ENCODE data around the gene CXCL3.

CXCL3 gene

DNA sequence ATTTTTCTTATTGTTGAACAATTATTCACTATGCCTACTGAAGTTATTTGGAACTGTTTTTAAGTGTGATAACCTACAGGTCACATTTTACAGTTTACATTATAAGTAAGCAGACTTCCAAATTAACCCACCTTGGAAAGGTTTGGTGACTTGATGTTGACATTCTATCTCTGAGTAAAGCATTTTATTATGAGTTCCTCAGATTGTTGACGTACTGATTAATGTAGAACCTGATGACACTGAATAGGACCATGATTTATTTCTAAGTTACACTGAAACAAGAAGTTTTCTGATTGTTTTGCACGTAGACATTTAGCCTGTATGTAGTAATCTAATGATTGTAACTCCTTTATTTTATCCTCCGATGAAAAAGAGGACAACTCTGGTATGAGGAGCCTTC, 17.0 kb upstream of the CXCL3 start:
- no peak for DNase-seq (ENCODE audit: low read depth)

DNA sequence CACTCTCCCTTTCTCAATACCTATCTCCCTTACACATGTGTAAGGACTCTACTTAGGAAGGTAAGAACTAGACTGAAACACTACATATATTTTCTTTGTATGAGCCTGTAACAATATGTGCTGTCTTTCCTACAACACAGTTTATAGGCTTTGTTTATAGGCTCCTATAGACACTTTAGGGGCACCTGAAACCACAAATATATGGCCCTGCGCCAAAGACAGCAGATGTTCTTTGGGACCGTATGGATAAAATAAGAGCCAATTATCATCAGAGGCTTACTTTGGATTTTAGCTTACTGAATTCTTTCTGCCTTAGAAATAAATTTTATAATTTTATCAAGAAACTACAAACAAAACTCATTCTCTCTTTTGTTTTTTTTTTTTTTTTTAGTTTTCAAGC, 16.6 kb upstream of the CXCL3 start:
- no peak for DNase-seq (ENCODE audit: low read depth)

DNA sequence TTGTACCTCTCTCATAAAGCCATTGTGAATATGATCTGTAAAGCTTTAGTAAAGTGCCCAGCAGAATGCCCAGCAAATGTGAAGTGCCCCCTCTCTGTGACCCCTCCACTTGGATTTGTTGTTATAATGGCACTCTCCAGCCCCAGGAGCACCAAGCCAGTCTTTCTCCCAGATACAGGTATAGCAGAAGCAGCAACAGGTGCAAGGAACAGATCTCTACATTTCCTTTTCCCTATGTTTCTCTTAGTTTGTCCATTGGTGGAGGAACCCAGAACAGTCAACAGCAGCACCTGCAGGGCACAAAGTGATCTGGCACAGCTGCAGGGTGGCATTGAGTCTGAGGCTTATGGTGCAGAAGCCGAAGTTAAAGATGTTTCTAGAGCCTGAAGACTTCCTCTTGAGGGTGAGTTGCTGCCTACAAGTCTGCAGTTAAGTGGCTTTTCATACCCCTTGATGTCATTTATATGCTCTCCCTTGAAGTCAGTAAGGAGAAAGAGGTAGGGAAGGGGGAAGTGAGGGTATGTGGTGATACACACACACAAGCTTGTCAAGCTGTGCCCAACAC, 16.1 kb upstream of the CXCL3 start:
- DNase-seq (ENCODE audit: low read depth): no peak

DNA sequence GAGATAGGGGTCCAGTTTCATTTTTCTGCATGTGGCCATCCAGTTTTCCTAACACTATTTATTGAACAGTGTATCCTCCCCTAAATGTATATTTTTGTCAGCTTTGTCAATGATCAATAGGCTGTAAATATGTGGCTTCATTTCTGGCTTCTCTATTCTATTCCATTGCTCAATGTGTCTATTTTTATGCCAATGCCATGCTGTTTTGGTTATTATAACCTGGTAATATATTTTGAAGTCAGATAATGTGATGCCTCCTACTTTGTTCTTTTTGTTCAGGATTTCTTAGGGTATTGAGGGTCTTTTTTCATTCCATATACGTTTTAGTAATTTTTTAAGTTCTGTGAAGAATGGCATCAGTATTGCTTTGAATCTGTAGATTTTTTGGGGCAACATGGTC, 8.7 kb upstream of the CXCL3 start:
- no peak for DNase-seq (ENCODE audit: low read depth)

DNA sequence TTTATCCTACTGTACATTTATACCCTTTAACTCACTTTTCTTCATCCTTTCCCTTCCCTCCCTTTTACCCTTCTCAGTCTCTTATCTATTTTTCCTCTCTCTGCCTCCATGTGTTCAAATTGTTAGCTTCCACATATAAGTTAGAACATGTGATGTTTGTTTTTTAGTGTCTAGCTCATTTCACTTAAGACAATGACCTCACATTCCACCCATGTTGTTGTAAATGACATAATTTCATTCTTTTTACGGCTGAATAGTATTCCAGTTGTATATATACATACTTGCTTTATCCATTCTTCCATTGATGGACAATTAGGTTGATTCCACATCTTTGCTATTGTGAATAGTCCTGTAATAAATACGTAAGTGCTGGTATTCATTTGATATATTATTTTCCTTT, 7.3 kb upstream of the CXCL3 start:
- DNase-seq (ENCODE audit: low read depth): no peak

DNA sequence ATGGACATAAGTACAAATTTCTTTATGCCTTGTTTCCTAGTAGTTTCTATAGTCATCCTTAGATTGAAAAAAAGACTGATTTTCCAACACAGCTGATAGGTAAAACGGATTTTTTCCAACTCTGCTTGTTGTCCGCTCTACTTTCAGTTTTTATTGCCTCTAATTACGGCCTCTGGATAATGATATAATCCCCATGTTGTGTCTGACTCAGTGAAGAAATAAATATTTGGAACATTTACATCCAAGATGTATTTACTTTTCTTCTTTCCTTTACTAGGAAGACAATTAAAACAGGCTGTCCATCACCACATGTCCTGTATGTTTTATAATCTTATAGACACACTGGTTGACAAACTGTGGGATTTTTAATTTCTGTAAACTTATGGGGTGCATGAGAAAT, 6.8 kb upstream of the CXCL3 start:
- no peak for DNase-seq (ENCODE audit: low read depth)

DNA sequence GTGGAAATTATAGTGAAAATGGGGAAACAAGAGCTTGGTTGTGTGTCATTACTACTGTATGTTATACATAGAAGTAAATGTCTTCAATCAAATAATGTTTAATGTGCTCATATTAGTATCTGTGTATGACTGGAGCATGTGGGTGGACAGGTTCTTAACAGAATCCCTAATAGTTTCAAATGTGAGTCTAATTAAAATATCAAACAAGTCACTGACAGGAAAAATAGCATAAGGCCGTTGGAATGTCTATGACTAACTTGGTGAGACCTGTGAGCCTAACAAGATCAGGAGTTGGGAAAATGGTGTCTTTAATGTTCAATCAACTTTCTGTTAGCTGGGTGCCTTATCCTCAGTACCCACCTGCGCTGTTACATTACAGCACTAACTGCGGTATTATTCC, 6.2 kb upstream of the CXCL3 start:
- DNase-seq (ENCODE audit: low read depth): peak; percentile 84

DNA sequence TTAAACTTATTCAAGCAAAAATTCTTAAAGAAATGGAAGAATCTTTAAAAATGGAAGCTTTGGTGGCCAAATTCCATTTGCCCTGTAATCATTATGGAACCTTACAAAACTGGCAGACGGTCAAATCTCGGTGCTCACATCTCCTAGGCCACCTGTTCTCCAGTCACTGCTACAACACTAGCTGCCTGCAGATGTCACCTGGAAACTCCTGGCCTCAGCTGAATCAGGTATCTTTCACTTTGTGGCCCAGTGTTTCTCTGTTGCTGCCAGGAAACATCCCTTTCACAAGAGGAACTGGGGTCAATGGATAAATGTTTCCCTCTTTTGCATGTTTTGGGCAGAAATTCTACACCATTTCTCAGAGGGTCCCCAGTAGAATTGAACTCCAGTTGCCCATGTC, 4.2 kb upstream of the CXCL3 start:
- no peak for DNase-seq (ENCODE audit: low read depth)

DNA sequence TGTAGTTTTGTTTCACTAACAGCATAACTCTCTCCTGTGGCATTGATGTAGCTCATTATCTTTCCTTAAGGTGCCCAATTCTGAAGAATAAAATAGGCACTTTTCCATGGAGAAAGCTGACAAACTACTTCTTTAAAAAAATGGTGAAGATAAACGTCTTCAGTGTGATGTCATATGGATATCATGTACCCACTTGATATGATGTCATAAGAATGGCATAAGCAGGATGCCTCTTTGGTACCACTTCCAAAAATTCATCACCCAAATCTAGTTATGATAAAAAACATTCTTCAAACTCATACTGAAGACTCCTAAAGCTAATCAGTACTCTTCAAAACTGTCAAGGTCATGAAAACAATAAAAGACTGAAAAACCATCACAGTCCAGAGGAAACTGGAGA, 2.9 kb upstream of the CXCL3 start:
- no peak for DNase-seq (ENCODE audit: low read depth)

DNA sequence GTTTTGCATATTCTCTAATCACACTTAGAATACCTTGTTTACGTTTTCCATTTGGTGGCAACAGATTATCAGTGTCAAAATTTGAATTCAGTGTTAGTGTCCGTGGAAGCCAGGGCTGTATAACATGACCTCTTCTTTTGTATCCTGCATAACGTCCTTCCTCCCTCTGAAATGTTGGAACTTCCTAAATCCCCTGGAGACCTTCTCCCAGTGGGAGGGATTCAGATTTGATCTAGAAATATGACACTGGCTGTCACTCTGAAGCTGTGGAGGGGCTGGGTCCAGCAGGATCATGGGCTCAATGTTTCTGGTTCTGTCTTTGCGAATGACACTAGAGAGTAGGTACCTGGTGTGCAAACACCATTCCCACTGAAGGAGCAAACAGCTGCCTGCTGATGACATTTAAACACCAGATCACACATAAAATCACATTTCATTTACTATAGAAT, 850 bp upstream of the CXCL3 start:
- no peak for DNase-seq (ENCODE audit: low read depth)

DNA sequence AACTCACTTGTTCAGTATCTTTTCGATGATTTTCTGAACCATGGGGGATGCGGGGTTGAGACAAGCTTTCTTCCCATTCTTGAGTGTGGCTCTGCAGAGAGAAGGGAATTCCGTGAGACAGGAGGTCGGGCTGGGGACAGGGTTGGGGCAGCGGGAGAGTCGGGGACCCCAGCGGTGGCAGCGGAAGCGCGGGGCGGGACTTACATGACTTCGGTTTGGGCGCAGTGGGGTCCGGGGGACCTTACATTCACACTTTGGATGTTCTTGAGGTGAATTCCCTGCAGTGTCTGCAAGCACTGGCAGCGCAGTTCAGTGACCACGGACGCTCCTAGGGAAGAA, 434 bp downstream of the CXCL3 start:
- DNase-seq (ENCODE audit: low read depth): peak; percentile 26

DNA sequence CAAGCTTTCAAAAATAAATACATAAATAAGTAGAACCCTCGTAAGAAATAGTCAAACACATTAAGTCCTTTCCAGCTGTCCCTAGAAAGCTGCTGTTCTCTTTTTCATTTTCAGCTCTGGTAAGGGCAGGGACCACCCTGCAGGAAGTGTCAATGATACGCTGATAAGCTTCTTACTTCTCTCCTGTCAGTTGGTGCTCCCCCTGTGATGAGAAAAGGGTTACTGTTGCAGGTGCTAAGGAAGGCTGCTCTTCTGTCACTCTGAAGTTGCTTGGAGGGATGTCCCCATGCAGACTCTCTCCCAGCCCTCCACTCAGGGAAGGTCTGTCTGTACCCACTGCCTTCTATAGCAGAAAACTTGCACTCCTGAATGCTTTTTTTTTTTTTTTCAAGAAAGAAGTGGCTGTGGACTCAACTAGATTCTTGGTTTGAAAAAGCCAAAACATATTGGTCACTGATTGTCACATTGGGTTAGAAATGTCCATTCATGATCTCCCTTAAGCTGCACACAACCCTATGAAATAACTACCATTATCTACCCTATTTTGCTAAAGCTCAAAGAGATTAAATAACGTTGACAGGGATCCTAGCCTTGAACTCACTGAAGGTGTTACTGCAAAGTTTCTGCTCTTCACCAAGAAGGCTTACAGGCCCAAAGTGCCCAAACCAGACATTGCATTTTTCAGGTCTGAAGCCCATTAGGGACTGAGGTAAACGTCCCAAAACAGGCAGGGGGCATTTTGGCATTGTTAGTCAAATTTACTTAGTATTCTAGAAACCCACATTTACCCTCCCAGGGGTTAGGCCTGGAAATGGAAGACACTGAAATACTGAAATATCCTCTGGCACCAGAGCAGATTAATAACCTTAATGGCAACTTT, 1.2 kb downstream of the CXCL3 start:
- peak; percentile 29 for DNase-seq (ENCODE audit: low read depth)

DNA sequence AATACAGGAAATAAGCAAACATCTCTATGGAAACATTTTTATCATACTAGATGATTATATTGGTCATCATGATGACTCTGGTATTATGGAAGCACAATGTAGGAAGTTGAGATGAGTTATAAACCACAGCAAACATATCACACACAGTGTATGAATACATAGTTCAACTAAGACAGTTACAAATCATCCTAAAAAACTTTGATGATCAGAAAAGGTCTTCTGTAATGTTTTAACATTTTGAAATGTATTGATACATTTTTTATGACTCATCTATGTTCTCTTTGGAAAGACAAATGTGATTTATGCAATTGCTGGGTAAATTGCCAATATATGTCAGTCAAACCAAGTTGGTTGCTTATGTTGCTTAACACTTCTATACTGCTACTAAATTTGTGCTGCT, 4.8 kb downstream of the CXCL3 start:
- peak; percentile 88 for DNase-seq (ENCODE audit: low read depth)

DNA sequence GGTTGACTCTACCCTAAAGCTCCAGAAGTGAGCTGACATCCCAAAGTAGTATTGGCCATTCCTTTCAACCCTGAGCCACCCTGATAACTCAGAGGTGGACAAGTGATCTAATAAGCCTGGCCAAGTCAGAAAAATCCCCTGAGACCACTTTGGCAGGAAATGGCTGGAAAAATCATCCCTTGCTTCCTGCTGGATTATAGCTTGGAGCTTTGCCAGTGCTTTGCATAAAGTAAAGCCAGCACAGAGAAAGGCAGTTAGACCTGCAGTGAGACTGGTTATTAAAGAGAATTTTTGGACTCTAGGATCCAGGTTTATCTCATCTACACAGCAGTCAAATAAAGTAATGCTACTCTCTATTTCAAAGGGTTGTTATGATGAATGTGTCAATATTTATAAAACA, 6.4 kb downstream of the CXCL3 start:
- peak; percentile 70 for DNase-seq (ENCODE audit: low read depth)

DNA sequence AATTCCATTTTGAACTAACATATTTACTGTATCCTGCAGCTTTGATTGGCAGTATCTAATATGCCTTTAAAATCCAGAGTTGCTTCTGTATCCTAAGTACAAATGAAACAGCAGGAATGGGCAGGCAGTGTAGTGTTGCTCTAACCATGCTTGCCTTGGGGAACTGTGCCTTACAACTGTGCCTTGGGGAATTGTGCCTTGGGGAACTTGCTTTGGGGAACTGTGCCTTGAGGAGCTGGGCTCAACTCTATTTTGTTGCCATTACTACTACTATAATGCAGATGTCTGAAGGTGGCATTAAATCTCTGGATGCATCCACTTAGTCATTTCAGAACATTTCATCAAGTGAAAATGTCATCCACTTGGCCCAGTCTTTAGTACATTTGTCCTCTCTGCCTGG, 6.9 kb downstream of the CXCL3 start:
- no peak for DNase-seq (ENCODE audit: low read depth)

DNA sequence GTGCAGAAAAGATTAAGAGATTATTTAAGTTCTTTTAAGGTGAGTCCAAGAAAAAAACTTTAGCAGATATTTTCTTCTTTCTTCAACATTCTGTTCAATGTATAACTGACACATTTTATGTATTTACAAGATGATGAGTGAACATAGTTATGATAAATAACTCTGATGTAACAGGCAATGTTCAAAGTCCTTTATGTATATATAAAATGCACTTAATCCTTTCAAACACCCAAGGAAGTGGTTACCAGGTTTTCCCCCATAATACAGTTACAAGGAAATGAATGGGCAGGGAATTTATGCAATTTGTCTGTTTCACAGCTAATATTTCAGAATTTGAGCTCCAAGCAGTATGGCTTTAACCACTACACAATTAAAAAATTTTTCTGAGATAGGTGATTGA, 8.2 kb downstream of the CXCL3 start:
- no peak for DNase-seq (ENCODE audit: low read depth)

DNA sequence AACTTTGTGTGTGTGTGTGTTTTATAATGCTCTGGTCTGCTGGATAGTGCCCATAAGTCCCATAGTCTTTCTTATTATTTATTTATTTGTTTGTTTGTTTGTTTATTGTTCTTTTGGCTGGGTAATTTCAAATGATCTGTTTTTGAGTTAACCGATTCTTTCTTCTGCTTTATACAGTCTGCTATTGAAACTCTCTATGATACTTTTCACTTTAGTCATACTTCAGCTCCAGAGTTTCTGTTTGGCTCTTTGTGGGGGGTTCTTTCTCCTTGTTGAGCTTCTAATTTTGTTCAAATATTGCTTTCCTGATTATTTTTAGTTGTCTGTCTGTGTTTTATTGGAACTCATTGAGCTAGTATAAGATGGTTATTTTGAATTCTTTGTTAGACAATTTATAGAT, 10.0 kb downstream of the CXCL3 start:
- DNase-seq (ENCODE audit: low read depth): no peak

DNA sequence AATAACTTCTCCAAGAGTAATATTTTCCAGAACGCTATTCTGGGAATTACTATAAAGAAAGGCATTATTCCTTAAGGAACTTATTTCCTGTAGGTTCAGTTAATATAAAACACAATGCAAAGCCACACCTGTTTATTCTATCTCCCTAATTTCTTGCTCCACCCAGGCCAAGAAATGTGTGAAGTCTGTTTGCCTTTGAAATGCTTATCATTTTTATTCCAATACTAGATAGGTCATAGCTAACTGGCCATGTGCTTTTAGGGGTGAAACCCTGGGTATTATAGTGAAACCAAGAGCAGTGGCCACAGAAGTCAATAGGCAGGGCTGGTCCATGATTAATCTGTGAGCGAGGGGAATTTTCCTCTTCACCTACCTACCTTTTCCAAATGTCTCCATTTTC, 14.8 kb downstream of the CXCL3 start:
- DNase-seq (ENCODE audit: low read depth): no peak

DNA sequence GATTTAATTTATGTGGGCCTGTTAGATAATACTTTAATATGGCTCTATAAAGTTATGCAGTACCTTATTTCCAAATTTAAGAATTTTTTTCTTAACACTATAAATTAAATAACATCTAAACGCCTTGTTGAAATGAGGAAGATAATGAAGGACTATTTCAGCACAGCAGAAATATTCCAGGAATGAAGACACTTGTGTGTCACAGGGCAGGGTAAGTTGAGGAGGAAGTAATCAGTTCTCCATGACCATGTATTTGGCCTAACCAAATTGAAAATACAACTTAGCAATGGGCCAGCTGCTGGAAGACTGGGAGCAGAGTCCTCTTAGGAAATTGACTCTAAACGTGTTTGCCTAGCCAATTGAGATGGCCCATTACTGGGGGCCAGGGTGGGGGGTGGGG, 16.9 kb downstream of the CXCL3 start:
- DNase-seq (ENCODE audit: low read depth): no peak

DNA sequence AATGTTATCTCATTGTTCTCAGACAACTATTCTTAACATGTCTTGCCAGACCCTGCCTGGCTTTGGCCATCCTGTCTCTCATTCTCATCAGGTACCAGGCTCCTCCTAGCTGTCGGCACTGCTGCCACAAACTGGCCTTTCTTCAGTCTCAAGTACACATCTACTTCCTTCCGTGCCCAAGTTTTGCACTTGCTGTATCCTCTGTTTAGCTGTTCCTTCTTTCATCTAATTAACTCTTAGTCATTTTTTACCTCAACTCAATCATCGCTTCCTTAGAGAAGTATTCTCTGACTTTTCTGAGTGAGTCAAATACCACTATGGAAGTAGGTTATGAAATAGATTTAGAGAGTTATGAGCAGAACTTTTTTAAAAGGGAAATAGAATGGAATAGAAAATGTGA, 19.7 kb downstream of the CXCL3 start:
- DNase-seq (ENCODE audit: low read depth): peak; percentile 42

DNA sequence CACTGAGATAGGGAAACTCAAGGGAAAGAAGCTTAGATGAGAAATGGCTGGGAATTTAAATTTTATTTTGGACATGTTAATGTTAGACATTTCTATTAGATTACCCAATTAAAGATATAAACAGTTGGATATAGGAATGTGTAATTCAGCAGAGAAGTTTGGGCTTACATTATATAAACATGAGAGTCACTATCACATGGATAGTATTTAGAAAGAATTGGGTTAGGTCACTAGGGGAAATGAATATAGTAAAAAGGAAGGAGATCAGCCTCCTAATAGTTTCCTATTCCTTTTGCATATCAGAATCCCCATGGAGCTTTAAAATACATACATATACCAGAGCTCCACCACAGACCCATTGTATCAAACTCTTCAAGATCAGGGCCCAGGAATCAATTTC, 20.4 kb downstream of the CXCL3 start:
- DNase-seq (ENCODE audit: low read depth): peak; percentile 35

DNA sequence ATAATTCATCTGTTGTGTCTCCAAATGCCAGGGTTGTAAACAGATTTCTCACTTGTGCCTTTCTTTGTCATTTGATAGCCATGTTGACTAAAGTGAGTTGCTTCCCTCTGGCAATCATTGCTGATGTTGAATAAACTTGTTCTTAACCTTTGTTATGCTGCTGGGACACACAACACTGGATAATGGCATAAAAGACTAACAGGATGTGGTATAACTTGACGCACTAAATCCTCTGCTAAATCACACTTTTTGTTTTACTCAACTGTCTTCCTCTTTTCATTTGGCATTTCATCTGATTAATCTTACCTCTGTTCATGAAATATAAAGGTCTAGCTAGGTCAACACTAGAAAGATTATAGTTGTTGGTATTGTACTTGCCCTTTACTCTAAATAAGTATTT, 22.4 kb downstream of the CXCL3 start:
- DNase-seq (ENCODE audit: low read depth): peak; percentile 77

DNA sequence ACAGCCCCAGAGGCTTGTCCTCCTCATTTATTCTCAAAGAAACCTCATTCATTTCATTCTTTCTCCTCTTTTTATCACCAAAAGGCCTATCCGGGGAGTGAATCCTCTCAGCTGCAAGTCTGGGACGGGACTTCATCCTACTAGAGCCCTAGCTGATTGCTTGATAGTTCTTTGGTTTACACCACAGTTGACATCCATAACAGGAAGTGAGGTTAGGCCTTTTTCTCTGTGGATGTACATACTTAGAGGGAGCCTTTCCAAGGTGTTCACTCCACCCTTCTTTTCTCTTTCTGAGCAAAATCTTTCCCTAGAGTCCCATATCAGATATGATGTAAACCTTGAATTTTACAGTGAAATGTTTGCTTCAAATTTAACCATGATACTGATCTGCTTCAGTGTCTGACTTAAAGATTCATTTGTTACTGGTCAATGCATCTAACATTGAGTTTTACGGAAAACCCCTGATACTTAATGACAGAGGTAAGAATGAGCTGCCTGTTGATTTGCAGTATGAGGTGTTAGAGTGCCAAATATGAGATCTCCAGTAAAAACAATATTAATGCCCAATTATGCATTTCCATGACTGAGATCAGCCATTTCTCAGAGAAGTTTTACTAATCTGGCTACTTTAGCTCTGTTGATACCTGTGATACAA, 23.2 kb downstream of the CXCL3 start:
- no peak for DNase-seq (ENCODE audit: low read depth)

DNA sequence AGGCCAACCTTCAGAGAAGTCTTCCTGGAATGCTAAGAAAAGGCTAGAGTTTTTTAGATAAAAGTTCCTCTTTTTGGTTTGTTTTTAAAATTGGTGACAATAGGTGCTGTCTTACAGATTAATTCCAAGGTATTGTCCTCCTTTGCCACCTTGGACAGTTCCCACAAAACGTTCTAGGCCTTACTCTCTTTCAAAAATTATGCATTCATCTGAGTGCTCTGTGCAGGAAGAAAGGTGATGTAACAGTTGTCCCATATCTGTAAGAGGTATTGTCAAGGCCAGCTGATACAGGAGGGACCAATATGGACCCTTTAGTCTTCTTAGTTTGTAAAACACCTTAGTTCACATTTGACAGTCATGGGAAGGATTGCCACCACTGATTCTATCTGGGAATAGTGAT, 24.2 kb downstream of the CXCL3 start:
- DNase-seq (ENCODE audit: low read depth): no peak

Data from ELR (cell line).